HG03457 (cell line): ENCODE data around the gene LSM7.

Source experiments
- ATAC-seq: cut with Tn5 transposase; IDR thresholded peaks from one replicate; pipeline ENCODE4 v1.9.1; 2021; ENCODE audit warnings: moderate number of reproducible peaks; ENCODE audit not compliant: unreplicated experiment

The LSM7 gene

GRCh38 chr19:2325281-2326046, 2.9 kb downstream of the LSM7 start:
- ATAC-seq, result no peak

- no peak for ATAC-seq
Observed at GRCh38 chr19:2324220-2324948, 4.0 kb downstream of the LSM7 start.

- ATAC-seq, result no peak
Observed at GRCh38 chr19:2323707-2324106, 4.7 kb downstream of the LSM7 start.

- ATAC-seq, result no peak
Observed at GRCh38 chr19:2321565-2322283, 6.7 kb downstream of the LSM7 start.

GRCh38 chr19:2320939-2321338, 7.4 kb downstream of the LSM7 start:
- no peak for ATAC-seq

GRCh38 chr19:2320049-2320448, 8.3 kb downstream of the LSM7 start:
- no peak for ATAC-seq

- ATAC-seq, result no peak
Observed at GRCh38 chr19:2319551-2319950, 8.8 kb downstream of the LSM7 start.

- ATAC-seq, result no peak
Observed at GRCh38 chr19:2318923-2319322, 9.5 kb downstream of the LSM7 start.

- ATAC-seq, result no peak
Observed at GRCh38 chr19:2317756-2318155, 10.6 kb downstream of the LSM7 start.

GRCh38 chr19:2317300-2317699, 11.1 kb downstream of the LSM7 start:
- no peak for ATAC-seq

- no peak for ATAC-seq
Observed at GRCh38 chr19:2315818-2316353, 12.5 kb downstream of the LSM7 start.

- no peak for ATAC-seq
Observed at GRCh38 chr19:2315121-2315817, 13.1 kb downstream of the LSM7 start.

GRCh38 chr19:2312820-2313501, 15.4 kb downstream of the LSM7 start:
- ATAC-seq, result no peak

GRCh38 chr19:2311093-2311492, 17.3 kb downstream of the LSM7 start:
- no peak for ATAC-seq

GRCh38 chr19:2309734-2310362, 18.5 kb downstream of the LSM7 start:
- ATAC-seq, result no peak

GRCh38 chr19:2308114-2308556, 20.3 kb downstream of the LSM7 start, which contains the start of gene LINGO3:
LINGO3 (minus strand) TSS chr19:2308154; CDS start chr19:2291776, 16,378 bp downstream.
- ATAC-seq, result no peak

- ATAC-seq, result no peak
Observed at GRCh38 chr19:2307518-2308012, 20.8 kb downstream of the LSM7 start.

GRCh38 chr19:2306971-2307370, 21.4 kb downstream of the LSM7 start:
- no peak for ATAC-seq

- no peak for ATAC-seq
Observed at GRCh38 chr19:2306281-2306806, 22.0 kb downstream of the LSM7 start.
